HEK293 (cell line): ENCODE measurements around the gene LRP1.

Experiments used
- CTCF ChIA-PET: fragments of 350-600 bp; formaldehyde crosslinking; extraction: SDS; loops from one replicate; lab custom pipeline; 2021; ENCODE audit warnings: antibody characterized with exemption; lab: Yijun Ruan, JAX
- POLR2A ChIA-PET: fragments of 300-600 bp; formaldehyde crosslinking; extraction: SDS; loops from one replicate; lab custom pipeline; 2020; ENCODE audit warnings: antibody characterized with exemption, inconsistent platforms; lab: Yijun Ruan, JAX
- H3K27ac ChIP-seq: fragments of 200-500 bp; sonication (Bioruptor generic); 2 replicates; pipeline ENCODE4 v1.5.1; 2014; ENCODE audit warnings: low read depth, low read length, control low read depth, inconsistent platforms; ENCODE audit errors: extremely low read depth
- H3K36me3 ChIP-seq, 2 experiments: fragments of 200-500 bp in 1 of 2; sonication (Bioruptor generic) in 1 of 2; 1 replicate in 1 of 2; 2 replicates in 1 of 2; pipeline ENCODE4 v1.5.1; 2014 to 2017; ENCODE audit warnings: inconsistent platforms in 2 of 2, low read length in 2 of 2; ENCODE audit not compliant: control insufficient read depth in 2 of 2, insufficient read depth in 1 of 2
- H3K4me1 ChIP-seq: fragments of 200-500 bp; sonication (Bioruptor generic); 2 replicates; pipeline ENCODE4 v1.5.1; 2014; ENCODE audit warnings: mild to moderate bottlenecking, low read length, inconsistent platforms; ENCODE audit not compliant: control insufficient read depth, insufficient read depth
- H3K4me3 ChIP-seq: 2 replicates; pipeline ENCODE4 v1.5.1; 2011; ENCODE audit warnings: low read depth, mild to moderate bottlenecking, control low read depth, low read length, moderate library complexity
- H3K9me3 ChIP-seq: fragments of 200-500 bp; sonication (Bioruptor generic); 2 replicates; pipeline ENCODE4 v1.5.1; 2014; ENCODE audit warnings: low read depth, low read length, inconsistent platforms; ENCODE audit not compliant: control insufficient read depth, insufficient read depth
- EGR2 ChIP-seq: fragments of 450-650 bp; formaldehyde crosslinking; IDR thresholded peaks from 2 replicates; pipeline ENCODE4 v1.5.1; 2016; ENCODE audit warnings: low read depth, missing biosample characterization, missing genetic modification characterization
- SP7 ChIP-seq: fragments of 450-650 bp; formaldehyde crosslinking; IDR thresholded peaks from 2 replicates; pipeline ENCODE4 v1.5.1; 2016; ENCODE audit warnings: missing biosample characterization, missing genetic modification characterization
- TRIM28 ChIP-seq: IDR thresholded peaks from 2 replicates; pipeline ENCODE4 v1.6.1; 2011; ENCODE audit warnings: low read length, control low read depth, borderline replicate concordance
- ZNF138 ChIP-seq: fragments of 450-650 bp; formaldehyde crosslinking; IDR thresholded peaks from 2 replicates; pipeline ENCODE4 v1.5.1; 2016; ENCODE audit warnings: missing biosample characterization, missing genetic modification characterization, borderline replicate concordance
- ZNF16 ChIP-seq: fragments of 450-650 bp; formaldehyde crosslinking; IDR thresholded peaks from 2 replicates; pipeline ENCODE4 v1.5.1; 2016; ENCODE audit warnings: low read depth, missing biosample characterization, missing genetic modification characterization
- ZNF19 ChIP-seq: fragments of 450-650 bp; formaldehyde crosslinking; IDR thresholded peaks from 2 replicates; pipeline ENCODE4; 2016; ENCODE audit warnings: missing biosample characterization, missing genetic modification characterization, low read depth
- ZNF23 ChIP-seq: fragments of 450-650 bp; formaldehyde crosslinking; IDR thresholded peaks from 2 replicates; pipeline ENCODE4 v1.5.1; 2016; ENCODE audit warnings: missing biosample characterization, missing genetic modification characterization, borderline replicate concordance
- ZNF394 ChIP-seq: fragments of 450-650 bp; formaldehyde crosslinking; IDR thresholded peaks from 2 replicates; pipeline ENCODE4 v1.5.1; 2016; ENCODE audit warnings: missing biosample characterization, missing genetic modification characterization, mild to moderate bottlenecking, moderate library complexity, borderline replicate concordance
- ZNF433 ChIP-seq: fragments of 450-650 bp; formaldehyde crosslinking; IDR thresholded peaks from 2 replicates; pipeline ENCODE4 v1.5.1; 2016; ENCODE audit warnings: missing biosample characterization, missing genetic modification characterization, low read depth
- ZNF571 ChIP-seq: fragments of 450-650 bp; formaldehyde crosslinking; IDR thresholded peaks from 2 replicates; pipeline ENCODE4 v1.5.0; 2017; ENCODE audit warnings: missing biosample characterization, missing genetic modification characterization
- TF ChIP-seq, protein P1 (sequence below): fragments of 450-650 bp; formaldehyde crosslinking; IDR thresholded peaks from 2 replicates; pipeline ENCODE4 v1.5.1; 2016; ENCODE audit warnings: missing biosample characterization, missing genetic modification characterization
- TF ChIP-seq, protein P2 (sequence below): fragments of 450-650 bp; formaldehyde crosslinking; IDR thresholded peaks from 2 replicates; pipeline ENCODE4 v1.5.1; 2016; ENCODE audit warnings: missing biosample characterization, missing genetic modification characterization, borderline replicate concordance
- TF ChIP-seq, protein P3 (sequence below): fragments of 450-650 bp; formaldehyde crosslinking; IDR thresholded peaks from 2 replicates; pipeline ENCODE4 v1.5.1; 2017; ENCODE audit warnings: missing biosample characterization, missing genetic modification characterization

Gene LRP1

DNA sequence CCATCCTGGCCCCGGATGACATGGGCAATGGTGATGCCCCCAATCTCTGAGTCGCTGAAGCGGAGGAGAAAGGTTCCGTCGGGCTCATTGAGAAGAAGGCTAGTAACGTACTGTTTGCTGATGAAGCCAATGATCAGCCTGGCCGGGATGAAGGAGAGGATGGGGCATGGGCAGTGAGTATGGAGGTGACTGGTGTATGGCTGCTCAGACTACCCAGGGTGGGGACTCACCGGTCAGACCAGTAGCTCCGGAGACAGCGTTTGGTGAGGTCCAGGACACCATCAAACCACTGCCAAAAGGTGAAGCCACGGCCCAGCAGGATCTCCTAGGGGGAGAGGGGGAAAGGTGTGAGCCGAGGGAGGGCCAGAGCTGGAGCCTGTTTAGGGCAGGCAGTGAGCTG lies 28.5 kb upstream of the LRP1 start (continued):
- TF ChIP-seq, protein P1, sequence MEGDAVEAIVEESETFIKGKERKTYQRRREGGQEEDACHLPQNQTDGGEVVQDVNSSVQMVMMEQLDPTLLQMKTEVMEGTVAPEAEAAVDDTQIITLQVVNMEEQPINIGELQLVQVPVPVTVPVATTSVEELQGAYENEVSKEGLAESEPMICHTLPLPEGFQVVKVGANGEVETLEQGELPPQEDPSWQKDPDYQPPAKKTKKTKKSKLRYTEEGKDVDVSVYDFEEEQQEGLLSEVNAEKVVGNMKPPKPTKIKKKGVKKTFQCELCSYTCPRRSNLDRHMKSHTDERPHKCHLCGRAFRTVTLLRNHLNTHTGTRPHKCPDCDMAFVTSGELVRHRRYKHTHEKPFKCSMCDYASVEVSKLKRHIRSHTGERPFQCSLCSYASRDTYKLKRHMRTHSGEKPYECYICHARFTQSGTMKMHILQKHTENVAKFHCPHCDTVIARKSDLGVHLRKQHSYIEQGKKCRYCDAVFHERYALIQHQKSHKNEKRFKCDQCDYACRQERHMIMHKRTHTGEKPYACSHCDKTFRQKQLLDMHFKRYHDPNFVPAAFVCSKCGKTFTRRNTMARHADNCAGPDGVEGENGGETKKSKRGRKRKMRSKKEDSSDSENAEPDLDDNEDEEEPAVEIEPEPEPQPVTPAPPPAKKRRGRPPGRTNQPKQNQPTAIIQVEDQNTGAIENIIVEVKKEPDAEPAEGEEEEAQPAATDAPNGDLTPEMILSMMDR (tag by site-specific recombination) = no peak
- TF ChIP-seq, protein P2, sequence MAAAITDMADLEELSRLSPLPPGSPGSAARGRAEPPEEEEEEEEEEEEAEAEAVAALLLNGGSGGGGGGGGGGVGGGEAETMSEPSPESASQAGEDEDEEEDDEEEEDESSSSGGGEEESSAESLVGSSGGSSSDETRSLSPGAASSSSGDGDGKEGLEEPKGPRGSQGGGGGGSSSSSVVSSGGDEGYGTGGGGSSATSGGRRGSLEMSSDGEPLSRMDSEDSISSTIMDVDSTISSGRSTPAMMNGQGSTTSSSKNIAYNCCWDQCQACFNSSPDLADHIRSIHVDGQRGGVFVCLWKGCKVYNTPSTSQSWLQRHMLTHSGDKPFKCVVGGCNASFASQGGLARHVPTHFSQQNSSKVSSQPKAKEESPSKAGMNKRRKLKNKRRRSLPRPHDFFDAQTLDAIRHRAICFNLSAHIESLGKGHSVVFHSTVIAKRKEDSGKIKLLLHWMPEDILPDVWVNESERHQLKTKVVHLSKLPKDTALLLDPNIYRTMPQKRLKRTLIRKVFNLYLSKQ = no peak
- TF ChIP-seq ZNF16 (no peak), ZNF433 (tag by site-specific recombination) (no peak), TRIM28 (no peak), ZNF23 (tag by site-specific recombination) (no peak), ZNF19 (no peak), ZNF138 (no peak), EGR2 (no peak)
- TF ChIP-seq, protein P3, sequence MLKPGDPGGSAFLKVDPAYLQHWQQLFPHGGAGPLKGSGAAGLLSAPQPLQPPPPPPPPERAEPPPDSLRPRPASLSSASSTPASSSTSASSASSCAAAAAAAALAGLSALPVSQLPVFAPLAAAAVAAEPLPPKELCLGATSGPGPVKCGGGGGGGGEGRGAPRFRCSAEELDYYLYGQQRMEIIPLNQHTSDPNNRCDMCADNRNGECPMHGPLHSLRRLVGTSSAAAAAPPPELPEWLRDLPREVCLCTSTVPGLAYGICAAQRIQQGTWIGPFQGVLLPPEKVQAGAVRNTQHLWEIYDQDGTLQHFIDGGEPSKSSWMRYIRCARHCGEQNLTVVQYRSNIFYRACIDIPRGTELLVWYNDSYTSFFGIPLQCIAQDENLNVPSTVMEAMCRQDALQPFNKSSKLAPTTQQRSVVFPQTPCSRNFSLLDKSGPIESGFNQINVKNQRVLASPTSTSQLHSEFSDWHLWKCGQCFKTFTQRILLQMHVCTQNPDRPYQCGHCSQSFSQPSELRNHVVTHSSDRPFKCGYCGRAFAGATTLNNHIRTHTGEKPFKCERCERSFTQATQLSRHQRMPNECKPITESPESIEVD (tag by site-specific recombination) = no peak
- TF ChIP-seq, all 188 proteins: peak for 0

DNA sequence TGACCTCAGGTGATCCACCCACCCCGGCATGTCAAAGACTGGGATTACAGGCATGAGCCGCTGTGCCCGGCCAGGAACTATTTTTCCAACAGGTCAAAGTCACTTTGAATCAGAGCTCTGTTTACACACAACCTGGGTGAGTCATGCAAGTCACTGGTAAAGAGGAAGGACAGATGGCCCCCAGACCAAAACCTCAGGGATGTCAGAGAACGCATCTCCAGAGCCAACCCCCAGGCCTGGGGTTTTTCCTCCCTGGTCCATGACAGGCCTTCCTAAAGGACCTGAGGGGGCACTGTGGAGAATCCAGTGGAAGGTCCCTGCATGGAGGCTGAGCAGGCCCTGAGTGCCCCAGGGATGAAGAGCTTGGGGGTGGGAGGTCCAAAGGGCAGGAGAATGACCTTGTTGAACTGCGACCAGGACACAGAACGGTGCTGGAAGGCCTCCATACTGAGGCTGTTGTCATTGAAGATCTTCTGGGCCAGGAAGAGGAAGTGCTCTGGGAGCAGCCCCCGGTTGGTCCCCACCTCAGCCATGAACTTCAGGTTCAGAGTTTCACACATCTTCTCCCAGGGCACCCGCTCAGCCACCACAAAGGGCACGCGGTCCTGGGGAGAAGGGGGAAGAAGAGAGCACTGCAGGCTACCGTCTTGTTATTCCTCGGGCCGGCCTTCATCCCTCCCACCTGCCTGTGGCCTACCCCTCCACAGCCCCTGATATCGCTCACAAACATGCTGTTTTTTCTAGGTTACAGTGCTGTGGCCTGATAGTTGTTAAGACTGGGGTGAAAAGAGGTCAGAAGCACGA lies 26.2 kb upstream of the LRP1 start:
- H3K4me3 ChIP-seq = no peak overlapping the region
- no peak overlapping the region for H3K27ac ChIP-seq
- ChIA-PET POLR2A (interaction anchor here (0.6 kb wide), 1 partner anchor 29 kb away, joined by 3 read pairs; no protein-coding TSS in a partner anchor), CTCF (interaction anchor here (0.8 to 2.2 kb wide), 5 partner anchors 9 to 33 kb away, joined by 3 to 10 read pairs (median 7); partner anchors contain the start of gene STAT6)
- H3K36me3 ChIP-seq = peaks cover 0 to 26% of the 10 kb centered on the region in 2 experiments; a peak in 1 of 3 replicates
- TF ChIP-seq ZNF571 (tag by site-specific recombination) = no peak
- no peaks in the 10 kb centered on the region for H3K4me1 ChIP-seq
- no peaks in the 10 kb centered on the region for H3K9me3 ChIP-seq

DNA sequence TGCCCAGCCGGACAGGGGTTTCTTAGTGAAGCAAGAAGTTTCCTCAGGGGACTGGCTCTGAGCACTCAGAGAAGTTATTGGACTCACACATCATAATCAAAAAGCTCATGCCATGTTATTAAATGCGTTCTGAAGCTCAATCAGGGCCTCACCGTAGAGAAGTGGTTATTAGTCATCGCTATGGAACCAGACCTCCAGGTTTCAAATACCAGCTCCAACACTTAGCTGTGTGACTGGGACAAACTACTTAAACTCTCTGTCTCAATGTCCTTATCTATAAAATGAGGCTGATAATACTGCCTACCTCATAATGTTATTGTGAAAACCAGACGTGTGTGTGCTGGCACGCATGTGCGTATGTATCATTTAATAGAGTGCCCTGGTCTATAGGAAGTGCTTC lies 24.4 kb upstream of the LRP1 start:
- POLR2A ChIA-PET = interaction anchor here (1.5 to 1.7 kb wide), 2 partner anchors 7 to 25 kb away, joined by 3 to 4 read pairs; partner anchors contain the start of genes NEMP1 and STAT6
- H3K27ac ChIP-seq = no peak overlapping the region
- H3K4me1 ChIP-seq = no peaks in the 10 kb centered on the region
- H3K4me3 ChIP-seq = no peak overlapping the region
- H3K36me3 ChIP-seq = peaks cover 0 to 22% of the 10 kb centered on the region in 2 experiments; a peak in 1 of 3 replicates
- TF ChIP-seq ZNF394 (tag by site-specific recombination) (no peak), SP7 (tag by site-specific recombination) (peak; percentile 81)
- H3K9me3 ChIP-seq = no peaks in the 10 kb centered on the region
- CTCF ChIA-PET = interaction anchor here (0.5 to 2.2 kb wide), 5 partner anchors 8 to 104 kb away, joined by 3 to 10 read pairs (median 8); no protein-coding TSS in a partner anchor
